ENCODE results near the gene GPAT3.
A peak's percentile ranks its signal among the peaks of the same experiment; 100 is the strongest.

The GPAT3 gene

GRCh38 chr4:83591730-83592129, 55.8 kb downstream of the GPAT3 start:
- no peak for TF ChIP-seq CTCF (IDR thresholded peaks at IDR 0.05; ENCODE audit: unreplicated experiment in 3 of 3)
- no peaks in the 10 kb centered on the region for H3K36me3 Mint-ChIP-seq (ENCODE audit: low read depth)
- H3K9me3 Mint-ChIP-seq = no peaks in the 10 kb centered on the region
- no peaks in the 10 kb centered on the region for H3K27me3 Mint-ChIP-seq (ENCODE audit: low read depth)
- no peak overlapping the region for H3K27ac Mint-ChIP-seq
- peaks cover 7% of the 10 kb centered on the region for H3K4me1 Mint-ChIP-seq
- H3K4me3 Mint-ChIP-seq = no peak overlapping the region

GRCh38 chr4:83599183-83599582, 63.3 kb downstream of the GPAT3 start:
- H3K27ac Mint-ChIP-seq = no peak overlapping the region
- H3K9me3 Mint-ChIP-seq = peaks cover 3% of the 10 kb centered on the region
- H3K4me1 Mint-ChIP-seq = peaks cover 12% of the 10 kb centered on the region
- no peak overlapping the region for H3K4me3 Mint-ChIP-seq
- no peak for TF ChIP-seq CTCF (IDR thresholded peaks at IDR 0.05; ENCODE audit: unreplicated experiment in 3 of 3)
- no peaks in the 10 kb centered on the region for H3K36me3 Mint-ChIP-seq (ENCODE audit: low read depth)
- no peaks in the 10 kb centered on the region for H3K27me3 Mint-ChIP-seq (ENCODE audit: low read depth)

GRCh38 chr4:83603129-83603528, 67.2 kb downstream of the GPAT3 start:
- Mint-ChIP-seq H3K4me3 (no peak overlapping the region), H3K36me3 (ENCODE audit: low read depth) (no peaks in the 10 kb centered on the region), H3K27me3 (ENCODE audit: low read depth) (no peaks in the 10 kb centered on the region), H3K4me1 (peaks cover 42% of the 10 kb centered on the region), H3K9me3 (peaks cover 3% of the 10 kb centered on the region), H3K27ac (peak overlapping the region; percentile 36 to 93 (median 55))
- TF ChIP-seq CTCF (IDR thresholded peaks at IDR 0.05; ENCODE audit: unreplicated experiment in 3 of 3) = no peak

GRCh38 chr4:83604321-83604720, 68.4 kb downstream of the GPAT3 start:
- H3K9me3 Mint-ChIP-seq = peaks cover 2% of the 10 kb centered on the region
- H3K4me1 Mint-ChIP-seq = peaks cover 46% of the 10 kb centered on the region
- H3K4me3 Mint-ChIP-seq = no peak overlapping the region
- peak overlapping the region in 2 of 3 experiments; percentile 43 to 89 for H3K27ac Mint-ChIP-seq
- H3K27me3 Mint-ChIP-seq (ENCODE audit: low read depth) = no peaks in the 10 kb centered on the region
- no peaks in the 10 kb centered on the region for H3K36me3 Mint-ChIP-seq (ENCODE audit: low read depth)
- TF ChIP-seq CTCF (IDR thresholded peaks at IDR 0.05; ENCODE audit: unreplicated experiment in 3 of 3) = no peak

- Mint-ChIP-seq H3K27ac (peak overlapping the region; percentile 56 to 89 (median 57)), H3K9me3 (peaks cover under 1% of the 10 kb centered on the region), H3K4me3 (no peak overlapping the region), H3K27me3 (ENCODE audit: low read depth) (no peaks in the 10 kb centered on the region), H3K36me3 (ENCODE audit: low read depth) (no peaks in the 10 kb centered on the region), H3K4me1 (peaks cover 50% of the 10 kb centered on the region)
- TF ChIP-seq CTCF (IDR thresholded peaks at IDR 0.05; ENCODE audit: unreplicated experiment in 3 of 3) = no peak
Observed at GRCh38 chr4:83605210-83605609, 69.3 kb downstream of the GPAT3 start.

- Mint-ChIP-seq H3K9me3 (peaks cover 6% of the 10 kb centered on the region), H3K27me3 (ENCODE audit: low read depth) (no peaks in the 10 kb centered on the region), H3K27ac (peak overlapping the region; percentile 56 to 89 (median 57)), H3K36me3 (ENCODE audit: low read depth) (no peaks in the 10 kb centered on the region), H3K4me3 (no peak overlapping the region), H3K4me1 (peaks cover 50% of the 10 kb centered on the region)
- TF ChIP-seq CTCF (IDR thresholded peaks at IDR 0.05; ENCODE audit: unreplicated experiment in 3 of 3) = no peak
Observed at GRCh38 chr4:83605744-83606172, 69.8 kb downstream of the GPAT3 start.
